SKM-1 (cell line): ENCODE measurements around the gene DCAF16.
A peak's percentile ranks its signal among the peaks of the same experiment; 100 is the strongest.

Experiments used
- DNase-seq: peaks from one replicate; lab custom pipeline; 2025; ENCODE audit not compliant: unreplicated experiment; lab: John Stamatoyannopoulos, UW

Gene DCAF16

DNA sequence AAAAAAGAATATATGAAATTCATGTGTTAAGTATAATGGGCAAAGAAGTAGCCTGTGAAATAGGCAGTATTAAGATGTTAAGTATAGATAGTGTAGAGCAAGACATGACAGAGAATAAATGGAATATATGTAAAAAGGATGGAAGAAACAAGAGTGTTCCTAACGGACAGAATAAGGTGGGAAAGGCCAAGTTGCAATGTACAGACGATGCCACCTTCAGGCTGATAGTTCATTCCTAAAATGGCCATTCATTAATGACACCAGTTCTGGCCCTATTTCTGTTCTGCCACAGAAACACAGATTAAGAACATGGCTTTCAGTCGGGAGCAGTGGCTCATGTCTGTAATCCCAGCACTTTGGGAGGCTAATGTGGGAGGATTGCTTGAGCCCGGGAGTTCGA is 24.7 kb downstream of the DCAF16 start:
- DNase-seq = no peak

- no peak for DNase-seq
Observed at GRCh38 chr4:17781300-17782287, 29.0 kb downstream of the DCAF16 start, which contains the start of gene FAM184B. FAM184B (minus strand) TSS chr4:17781621; CDS start chr4:17781299, 322 bp downstream.

DNA sequence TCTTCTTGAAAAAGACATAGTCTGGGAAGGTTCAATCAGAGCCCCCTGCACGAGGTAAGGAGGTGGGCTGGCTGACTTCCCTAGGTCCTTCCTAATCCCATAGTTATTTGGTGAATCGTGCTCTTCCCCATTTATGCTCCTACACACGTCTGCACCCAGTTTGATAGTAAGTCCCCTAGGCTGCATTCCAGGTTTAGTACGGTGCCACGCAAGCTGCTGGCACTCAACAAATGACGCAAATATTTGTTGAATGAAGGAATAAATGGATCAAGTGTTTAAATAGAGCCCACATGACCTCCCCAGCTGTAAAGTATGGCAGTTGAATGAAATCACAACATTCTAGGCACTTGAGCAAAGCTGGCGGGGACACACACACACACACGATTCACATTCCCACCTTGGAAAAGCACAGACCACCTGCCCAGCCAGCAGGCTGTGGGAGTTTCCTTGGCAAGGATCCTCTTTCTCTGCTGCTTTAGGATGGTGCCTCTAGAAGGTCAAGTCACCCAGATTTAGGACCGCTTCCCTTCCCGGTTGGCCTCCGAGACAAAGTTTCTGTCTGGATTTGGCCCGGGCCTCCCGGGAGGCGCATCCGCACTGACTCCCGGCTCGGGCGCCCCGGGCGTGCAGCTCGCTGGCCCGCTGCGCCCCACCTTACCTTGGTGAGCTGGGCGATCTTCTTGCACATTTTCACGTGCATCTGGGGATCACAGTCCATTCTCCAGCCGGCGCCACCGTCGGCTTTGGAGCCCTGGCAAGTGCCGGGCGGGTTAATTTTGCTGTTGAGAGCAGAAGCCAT is 29.9 kb downstream of the DCAF16 start:
- no peak for DNase-seq

DNA sequence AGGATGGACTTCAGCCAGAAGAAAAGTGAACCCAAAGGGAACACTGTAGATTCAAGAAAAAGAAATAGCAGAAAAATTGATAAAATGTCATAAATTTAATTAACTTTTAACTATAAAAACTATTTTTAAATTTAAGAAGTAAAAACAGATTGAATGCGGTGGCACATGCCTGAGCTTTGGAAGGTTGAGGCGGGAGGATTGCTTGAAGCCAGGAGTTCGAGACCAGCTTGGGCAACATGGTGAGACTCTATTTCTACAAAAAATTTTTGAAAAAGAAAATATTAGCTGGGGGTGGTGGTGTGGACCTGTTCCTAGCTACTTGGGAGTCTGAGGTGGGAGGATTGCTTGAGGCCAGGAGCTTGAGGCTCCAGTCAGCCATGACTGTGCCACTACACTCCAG is 32.1 kb downstream of the DCAF16 start:
- DNase-seq = no peak

DNA sequence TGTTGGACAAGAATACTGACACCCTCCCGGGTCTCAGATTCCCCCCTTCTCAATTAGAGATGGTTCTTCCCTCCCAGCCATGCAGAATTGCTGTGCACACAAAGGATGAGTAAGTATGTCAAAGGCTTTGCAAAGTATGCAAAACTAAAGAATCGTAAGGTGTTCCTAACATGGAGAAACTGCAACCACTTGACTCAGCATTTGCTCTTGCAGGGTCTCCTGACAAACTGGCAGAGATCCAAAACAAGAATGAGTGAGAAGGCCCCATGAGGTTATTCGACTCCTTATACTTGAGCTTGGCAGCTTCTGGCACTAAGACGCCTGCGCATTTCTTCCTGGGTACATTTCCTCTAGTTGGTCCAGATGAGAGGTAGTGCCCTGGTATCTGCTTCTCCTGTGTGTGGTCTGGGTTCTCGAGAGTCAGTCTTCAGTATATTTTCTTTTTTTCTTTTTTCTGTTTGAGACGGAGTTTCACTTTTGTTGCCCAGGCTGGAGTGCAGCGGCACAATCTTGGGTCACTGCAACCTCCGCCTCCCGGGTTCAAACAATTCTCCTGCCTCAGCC is 37.3 kb downstream of the DCAF16 start:
- no peak for DNase-seq

DNA sequence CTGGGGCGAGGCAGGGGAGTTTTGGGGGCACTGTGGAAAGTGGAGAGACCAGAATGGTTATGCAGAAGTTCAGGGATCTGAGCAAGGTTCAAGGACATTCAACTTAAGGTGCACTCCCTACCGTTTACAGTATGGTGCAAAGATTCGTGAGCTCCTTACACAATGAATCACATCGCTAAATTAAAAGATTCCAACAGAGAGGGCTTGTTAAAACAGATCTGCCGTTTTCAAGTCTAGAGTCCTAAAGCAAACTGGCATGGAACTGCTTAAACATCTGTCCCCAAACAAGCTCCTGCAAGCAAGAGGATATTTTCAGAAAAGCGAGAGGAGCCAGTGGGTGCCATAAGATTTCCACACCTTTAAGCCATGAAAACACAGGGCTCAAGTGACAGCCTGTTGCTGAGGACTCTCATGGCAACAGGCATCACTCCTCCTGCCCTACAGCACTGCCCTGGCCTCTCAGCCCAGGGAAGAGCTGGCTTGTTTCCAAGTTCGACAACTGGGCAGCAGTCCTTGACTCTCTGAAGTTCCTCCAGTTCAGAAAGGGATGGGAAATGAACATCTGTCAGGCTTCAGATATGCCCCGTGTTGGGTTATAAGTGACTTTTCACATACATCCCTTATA is 39.2 kb downstream of the DCAF16 start:
- DNase-seq = no peak

GRCh38 chr4:17770845-17771244 is 39.7 kb downstream of the DCAF16 start:
- DNase-seq = no peak

- no peak for DNase-seq
Observed at GRCh38 chr4:17769406-17770174, 41.0 kb downstream of the DCAF16 start.

DNA sequence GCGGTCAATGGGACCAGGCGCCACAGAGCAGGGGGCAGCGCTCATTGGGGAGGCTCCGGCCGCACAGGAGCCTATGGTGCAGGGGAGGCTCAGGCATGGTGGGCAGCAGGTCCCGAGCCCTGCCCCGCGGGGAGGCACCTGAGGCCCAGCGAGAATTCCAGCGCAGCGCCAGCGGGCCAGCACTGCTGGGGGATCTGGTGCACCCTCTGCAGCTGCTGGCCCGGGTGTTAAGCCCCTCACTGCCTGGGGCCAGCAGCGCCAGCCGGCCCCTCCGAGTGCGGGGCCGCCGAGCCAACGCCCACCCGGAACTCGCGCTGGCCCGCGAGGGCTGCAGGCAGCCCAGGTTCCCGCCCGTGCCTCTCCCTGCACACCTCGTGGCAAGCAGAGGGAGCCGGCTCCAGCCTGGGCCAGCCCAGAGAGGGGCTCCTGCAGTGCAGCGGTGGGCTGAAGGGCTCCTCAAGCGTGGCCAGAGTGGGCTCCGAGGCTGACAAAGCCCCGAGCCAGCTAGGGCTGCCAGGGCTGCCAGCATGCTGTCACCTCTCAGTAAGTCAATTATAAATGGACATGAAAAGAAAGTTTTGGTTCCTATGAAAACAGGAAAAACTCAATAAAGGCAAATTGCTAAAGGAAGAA is 43.6 kb downstream of the DCAF16 start:
- no peak for DNase-seq

GRCh38 chr4:17765514-17766286 is 44.9 kb downstream of the DCAF16 start:
- DNase-seq = no peak

- DNase-seq = no peak
Observed at GRCh38 chr4:17763931-17764330, 46.6 kb downstream of the DCAF16 start.

GRCh38 chr4:17763416-17763815 is 47.1 kb downstream of the DCAF16 start:
- DNase-seq = no peak

DNA sequence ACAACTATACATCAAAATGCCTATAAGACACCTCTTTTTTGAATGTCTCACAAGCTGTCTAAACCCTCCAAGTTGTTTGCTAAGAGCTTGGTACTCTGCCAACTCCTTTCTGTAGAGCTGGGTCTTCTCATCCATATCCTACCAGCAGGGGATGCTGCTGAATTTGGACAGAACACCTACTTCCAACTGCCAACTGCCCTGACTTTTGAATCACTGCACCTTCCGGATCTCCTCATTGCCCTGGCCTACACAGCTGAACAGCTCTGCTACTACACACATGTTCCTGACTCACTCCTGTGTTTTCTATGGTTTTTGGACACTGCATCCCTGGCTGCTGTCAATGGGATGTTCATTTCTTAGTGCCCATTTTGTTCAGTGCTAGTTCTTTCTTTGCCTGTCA is 47.8 kb downstream of the DCAF16 start:
- DNase-seq = no peak

- DNase-seq = peak; percentile 4
Observed at GRCh38 chr4:17761062-17761461, 49.5 kb downstream of the DCAF16 start.

DNA sequence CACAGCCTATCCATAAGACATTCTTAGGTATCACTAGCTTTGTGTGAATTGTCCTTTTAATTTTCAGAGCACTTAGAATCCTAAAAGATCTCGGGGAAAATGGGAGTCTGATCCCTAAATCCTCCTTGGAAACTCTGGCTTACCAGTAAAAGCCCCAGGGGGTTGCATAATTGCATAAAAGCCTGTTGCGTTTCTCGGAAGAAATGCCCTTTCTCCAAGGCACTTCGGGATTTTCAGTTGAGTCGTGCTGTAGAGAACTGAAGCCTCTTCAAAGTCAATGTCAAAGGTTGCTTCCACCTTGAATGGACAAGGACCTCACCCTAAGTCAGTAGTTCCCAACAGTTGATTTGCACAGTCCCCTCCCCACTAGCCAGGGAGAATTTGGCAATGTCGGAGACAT is 49.9 kb downstream of the DCAF16 start:
- no peak for DNase-seq

- DNase-seq = no peak
Observed at GRCh38 chr4:17758485-17758884, 52.1 kb downstream of the DCAF16 start.

DNA sequence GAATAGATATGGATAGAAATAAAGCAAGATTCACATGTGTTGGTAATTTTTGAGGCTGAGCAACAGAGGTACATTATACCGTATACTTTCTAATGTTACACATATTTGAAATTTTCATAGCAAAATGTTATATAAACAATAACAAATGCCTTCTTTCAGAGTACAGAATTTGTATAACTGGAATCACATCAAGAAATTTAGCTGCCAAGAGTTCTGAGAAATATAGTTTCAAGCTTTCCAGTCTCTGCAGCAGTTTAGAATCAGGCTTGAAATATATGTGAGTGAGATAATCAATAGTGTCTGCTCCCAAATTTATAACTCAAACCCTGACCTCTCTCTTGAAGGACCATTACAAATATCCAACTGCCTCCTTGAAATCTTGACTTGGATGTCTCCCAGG is 52.9 kb downstream of the DCAF16 start:
- no peak for DNase-seq

DNA sequence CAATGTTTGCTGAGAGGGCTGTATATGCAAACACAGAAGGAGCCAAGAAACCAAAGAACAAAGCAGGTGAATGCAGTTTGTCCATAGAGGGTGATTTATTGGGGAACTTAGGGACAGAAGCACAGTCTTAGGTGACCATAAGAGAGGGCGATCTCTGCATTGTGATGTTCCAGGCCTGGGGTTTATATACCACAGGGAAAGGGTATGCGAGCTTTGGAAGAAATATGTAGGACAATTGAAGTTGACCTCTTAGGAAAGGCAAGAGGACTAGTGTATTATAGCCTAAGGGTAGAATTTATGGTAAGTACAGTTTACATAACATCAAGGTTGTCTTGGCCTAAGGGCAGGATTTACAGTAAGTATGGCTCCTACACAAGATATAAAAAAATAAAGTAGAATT is 56.9 kb downstream of the DCAF16 start:
- DNase-seq = no peak
